Endothelial cell of umbilical vein (primary cell): ENCODE results near the gene RRAS. TPM values are rescaled to one million over a fixed set of nuclear protein-coding genes. Genes with fewer than 3 reads are reported as not detected.

Source experiments
- BruUV-seq: library from RNA; stranded (reverse); fragments of 400-500 nt; replicated peaks from 2 replicates; lab custom pipeline; 2021; lab: Mats Ljungman, UMichigan
- CTCF ChIA-PET: fragments of 300-600, 350-600 bp; sonication (Branson Sonifier 250); formaldehyde crosslinking; loops from one replicate; lab custom pipeline; 2021; ENCODE audit warnings: antibody characterized with exemption, inconsistent platforms; lab: Charles Lee
- POLR2A ChIA-PET: fragments of 300-600, 350-600 bp; sonication (Branson Sonifier 250); formaldehyde crosslinking; loops from one replicate; lab custom pipeline; 2021; ENCODE audit warnings: antibody characterized with exemption, inconsistent platforms; lab: Charles Lee
- DNase-seq: peaks from one replicate; pipeline ENCODE4 v3.0.0-alpha.2; 2011; ENCODE audit warnings: low read depth, low spot score
- FAIRE-seq: peaks from 2 replicates; lab custom pipeline; 2011; peaks lifted over from hg19 to GRCh38; lab: Jason Lieb, UNC
- H2AFZ ChIP-seq: 2 replicates; pipeline ENCODE4 v1.6.0; 2012; ENCODE audit warnings: low read depth, low read length, control low read depth, inconsistent platforms
- H3K27ac ChIP-seq: 2 replicates; pipeline ENCODE4 v1.5.1; 2011; ENCODE audit warnings: low read depth, mild to moderate bottlenecking, control low read depth, low read length, moderate library complexity; ENCODE audit not compliant: insufficient read depth
- H3K27me3 ChIP-seq, 2 experiments: 2 replicates each; pipeline versions ENCODE4 v1.6.0 to v1.6.1; 2011; ENCODE audit warnings: low read length in 2 of 2, mixed read lengths in 1 of 2; ENCODE audit not compliant: control insufficient read depth in 2 of 2, insufficient read depth in 2 of 2
- H3K36me3 ChIP-seq, 2 experiments: 2 replicates in 1 of 2; 3 replicates in 1 of 2; pipeline ENCODE4 v1.5.1; 2011; ENCODE audit warnings: low read length in 2 of 2, mild to moderate bottlenecking in 1 of 2, moderate library complexity in 1 of 2; ENCODE audit not compliant: control insufficient read depth in 2 of 2, insufficient read depth in 2 of 2; ENCODE audit errors: extremely low read depth in 1 of 2
- H3K4me1 ChIP-seq: 3 replicates; pipeline ENCODE4 v1.5.1; 2011; ENCODE audit warnings: mild to moderate bottlenecking, low read length; ENCODE audit not compliant: control insufficient read depth, insufficient read depth; ENCODE audit errors: extremely low read depth
- H3K4me2 ChIP-seq: 2 replicates; pipeline ENCODE4 v1.6.1; 2011; ENCODE audit warnings: low read length, control low read depth, mixed read lengths; ENCODE audit not compliant: insufficient read depth
- H3K4me3 ChIP-seq, 3 experiments: fragments of 200-600 bp in 1 of 3; sonication (generic), shearing (Covaris generic) in 1 of 3; replicated peaks in 1 of 3; 2 replicates each; pipeline ENCODE4 v1.5.1; 2011 to 2016; ENCODE audit warnings: control low read depth in 3 of 3, low read length in 3 of 3, mild to moderate bottlenecking in 2 of 3, inconsistent platforms in 1 of 3, low read depth in 1 of 3, moderate library complexity in 1 of 3; ENCODE audit not compliant: insufficient read depth in 1 of 3
- H3K79me2 ChIP-seq: 2 replicates; pipeline ENCODE4 v1.6.0; 2012; ENCODE audit warnings: low read length, inconsistent platforms; ENCODE audit not compliant: control insufficient read depth, insufficient read depth
- H3K9ac ChIP-seq: replicated peaks from 2 replicates; pipeline ENCODE3; 2011; ENCODE audit warnings: low read length, control low read depth; ENCODE audit not compliant: insufficient read depth; ENCODE audit errors: extremely low read depth
- H3K9me1 ChIP-seq: replicated peaks from 3 replicates; pipeline ENCODE4 v1.6.0; 2011; ENCODE audit warnings: mild to moderate bottlenecking, low read length; ENCODE audit not compliant: control insufficient read depth, insufficient read depth; ENCODE audit errors: extremely low read depth
- H3K9me3 ChIP-seq: replicated peaks from 2 replicates; pipeline ENCODE4 v1.5.1; 2012; ENCODE audit warnings: low read length, inconsistent platforms; ENCODE audit not compliant: control insufficient read depth, insufficient read depth
- H4K20me1 ChIP-seq: replicated peaks from 2 replicates; pipeline ENCODE3; 2011; ENCODE audit warnings: mild to moderate bottlenecking, low read length; ENCODE audit not compliant: control insufficient read depth, insufficient read depth; ENCODE audit errors: extremely low read depth
- EZH2 ChIP-seq: IDR thresholded peaks from 2 replicates; pipeline ENCODE4 v1.6.1; 2012; ENCODE audit warnings: borderline replicate concordance, low read depth, mild to moderate bottlenecking, moderate library complexity, low read length, inconsistent platforms; ENCODE audit not compliant: severe bottlenecking
- GATA2 ChIP-seq: IDR thresholded peaks from 2 replicates; pipeline ENCODE4 v1.7.0; 2011; ENCODE audit warnings: low read depth, mild to moderate bottlenecking, moderate library complexity, mixed read lengths, low read length; ENCODE audit not compliant: insufficient read length, insufficient read depth
- JUN ChIP-seq: IDR thresholded peaks from 2 replicates; pipeline ENCODE4 v1.6.1; 2011; ENCODE audit warnings: borderline replicate concordance, low read depth; ENCODE audit not compliant: insufficient read length, insufficient read depth
- MYC ChIP-seq: IDR thresholded peaks from one replicate; pipeline ENCODE4 v1.6.1; 2011; ENCODE audit warnings: mild to moderate bottlenecking, low read depth, low read length
- POLR2A ChIP-seq: IDR thresholded peaks from 2 replicates; pipeline ENCODE4 v1.6.1; 2012; ENCODE audit warnings: low read depth, mild to moderate bottlenecking, control low read depth, low read length
- POLR2AphosphoS5 ChIP-seq: IDR thresholded peaks from 2 replicates; pipeline ENCODE4 v1.6.1; 2012; ENCODE audit warnings: low read depth, mild to moderate bottlenecking, control low read depth, low read length, moderate library complexity; ENCODE audit not compliant: insufficient read depth
- dilution Hi-C: fragments of 300-500 bp; cut with MboI; formaldehyde crosslinking; loops from one replicate; pipeline ENCODE4 v1.15.0; 2019; ENCODE audit warnings: low sequenced_read_pairs; ENCODE audit not compliant: extremely low pct_ligation_motif_present
- intact Hi-C: fragments of 100-400 bp; cut with micrococcal nuclease; formaldehyde crosslinking; loops from one replicate; pipeline ENCODE4 v1.10.0; 2022
- polyA plus RNA-seq, 4 experiments: library from polyadenylated mRNA; depleted of rRNA in 3 of 4; stranded (reverse) in 3 of 4; unstranded in 1 of 4; fragments of >200 nt; gene quantifications; 2 replicates each; pipeline versions ENCODE4 v1.2.1 to v1.2.3, GENCODE V29; 2011 to 2012; ENCODE audit warnings: missing spikeins in 1 of 4
- total RNA-seq: library from RNA; stranded (reverse); gene quantifications from 2 replicates; pipeline ENCODE4 v1.2.3, GENCODE V29; 2021
- TF ChIP-seq, protein P1 (sequence below): IDR thresholded peaks from 2 replicates; pipeline ENCODE4 v1.6.1; 2011; ENCODE audit not compliant: insufficient read depth, insufficient read length

The RRAS gene
- total and polyA plus RNA-seq, 2 donors (not counting 3 experiments of a cell fraction or from before 2014, with no cell fraction given) = 89.5 to 250 TPM

DNA sequence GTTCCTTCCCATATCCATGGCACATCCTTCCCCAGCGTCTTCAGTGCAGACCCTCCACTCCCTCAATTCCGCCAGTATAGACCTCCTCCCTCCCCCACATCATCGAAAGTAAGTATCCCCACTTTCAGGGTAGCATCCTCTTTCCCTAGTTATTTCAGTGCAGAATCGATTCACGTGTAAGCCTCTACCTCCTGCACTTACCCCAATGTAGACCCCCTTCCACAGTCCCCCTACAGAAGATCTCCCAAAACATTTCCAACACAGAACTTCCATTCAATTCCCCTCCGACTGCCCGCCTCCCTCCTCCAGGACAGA is 25.1 kb upstream of the RRAS start:
- no peak for FAIRE-seq
- H3K36me3 ChIP-seq = peaks cover 0 to 27% of the 10 kb centered on the region in 2 experiments
- POLR2A ChIA-PET = interaction anchor here (1.4 to 2.1 kb wide), 2 partner anchors 11 to 25 kb away, joined by 6 to 14 read pairs; partner anchors contain the start of gene RRAS

DNA sequence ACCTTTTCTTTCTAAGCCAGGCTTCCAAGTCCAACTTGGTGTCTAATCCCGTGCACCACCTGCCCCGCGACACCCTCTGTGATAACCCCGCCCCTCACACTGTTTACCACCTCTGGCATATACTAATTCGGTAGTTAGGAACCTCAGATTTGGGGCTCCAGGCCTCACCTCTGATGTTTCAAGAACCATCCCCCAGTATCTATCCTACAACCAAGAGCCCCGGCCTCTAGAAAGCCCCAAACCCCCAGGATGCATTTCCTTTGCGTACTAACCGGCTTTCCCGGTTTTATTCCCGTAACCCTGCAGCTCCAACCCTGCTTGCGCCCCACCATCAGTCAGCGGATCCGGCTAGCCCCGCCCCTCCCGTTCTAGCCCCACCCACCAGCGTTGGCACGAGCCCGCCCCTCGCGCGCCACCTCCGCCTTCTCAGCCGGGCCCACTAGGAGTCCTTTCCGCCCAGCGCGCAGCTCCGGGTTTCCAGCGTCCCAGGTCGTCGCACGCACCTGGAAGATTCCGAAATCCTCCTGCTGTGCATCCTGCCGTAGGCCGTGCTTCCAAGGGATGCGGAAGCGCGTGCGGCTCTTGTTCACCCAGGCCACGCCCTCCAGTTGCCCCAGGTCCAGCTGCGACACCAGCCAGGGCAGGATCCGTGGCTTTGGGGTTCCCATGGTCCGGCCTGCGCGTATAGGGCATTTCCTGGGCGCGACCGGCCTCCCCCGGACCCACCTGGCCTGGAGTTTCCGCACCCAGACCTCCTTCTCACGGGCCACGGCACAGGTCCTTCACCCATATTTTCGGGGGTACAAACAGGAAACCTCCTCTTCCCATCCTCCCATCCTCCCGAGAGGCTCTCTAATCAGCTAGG is 24.5 kb upstream of the RRAS start:
- no peaks in the 10 kb centered on the region for H4K20me1 ChIP-seq
- H3K9me1 ChIP-seq = no peaks in the 10 kb centered on the region
- POLR2A ChIA-PET = interaction anchor here (1.4 to 2.1 kb wide), 2 partner anchors 11 to 24 kb away, joined by 6 to 14 read pairs; partner anchors contain the start of gene RRAS
- peak overlapping the region; percentile 27 for H2AFZ ChIP-seq
- dilution Hi-C loops = no loop called here
- H3K27ac ChIP-seq = peak overlapping the region; percentile 27
- H3K4me1 ChIP-seq = peaks cover 8% of the 10 kb centered on the region
- H3K4me3 ChIP-seq = peak overlapping the region; percentile 42 to 88 (median 67)
- H3K9ac ChIP-seq = peak overlapping the region; percentile 48
- BruUV-seq = no TSS peak
- FAIRE-seq = peak; percentile 96
- H3K4me2 ChIP-seq = peak overlapping the region; percentile 82
- no peaks in the 10 kb centered on the region for H3K27me3 ChIP-seq
- H3K79me2 ChIP-seq = peaks cover 17% of the 10 kb centered on the region
- intact Hi-C loops = loop anchor here (1.0 kb wide), 3 partner anchors 12 to 74 kb away; partner anchors contain the start of gene RRAS
- H3K36me3 ChIP-seq = peaks cover under 1 to 32% of the 10 kb centered on the region in 2 experiments
- peak; percentile 89 for DNase-seq
- no peak for TF ChIP-seq JUN
- TF ChIP-seq POLR2AphosphoS5 = peak; percentile 65
- TF ChIP-seq POLR2A = peak; percentile 26
- no peaks in the 10 kb centered on the region for H3K9me3 ChIP-seq
- CTCF ChIA-PET = interaction anchor here (0.8 to 2.2 kb wide), 9 partner anchors 9 to 162 kb away, joined by 3 to 15 read pairs (median 3); partner anchors contain the start of genes PRMT1 and SCAF1

More for the DNA sequence above, 25.1 kb upstream of the RRAS start:
- no peaks in the 10 kb centered on the region for H4K20me1 ChIP-seq
- no peak for TF ChIP-seq JUN
- no peak for TF ChIP-seq POLR2A
- TF ChIP-seq EZH2 = no peak
- no peak for TF ChIP-seq GATA2
- no peak for TF ChIP-seq MYC
- TF ChIP-seq, protein P1, sequence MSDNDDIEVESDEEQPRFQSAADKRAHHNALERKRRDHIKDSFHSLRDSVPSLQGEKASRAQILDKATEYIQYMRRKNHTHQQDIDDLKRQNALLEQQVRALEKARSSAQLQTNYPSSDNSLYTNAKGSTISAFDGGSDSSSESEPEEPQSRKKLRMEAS = no peak
- no peak for TF ChIP-seq POLR2AphosphoS5
- dilution Hi-C loops = no loop called here
- no peak for DNase-seq
- peaks cover 17% of the 10 kb centered on the region for H3K79me2 ChIP-seq
- no TSS peak for BruUV-seq
- H3K4me1 ChIP-seq = peaks cover 8% of the 10 kb centered on the region
- H3K27ac ChIP-seq = no peak overlapping the region
- no peaks in the 10 kb centered on the region for H3K9me3 ChIP-seq
- peak overlapping the region; percentile 42 to 88 (median 67) for H3K4me3 ChIP-seq
- H3K4me2 ChIP-seq = peak overlapping the region; percentile 70
- no peaks in the 10 kb centered on the region for H3K9me1 ChIP-seq
- H3K9ac ChIP-seq = peak overlapping the region; percentile 41
- H3K27me3 ChIP-seq = no peaks in the 10 kb centered on the region
- intact Hi-C loops = loop anchor here (1.0 kb wide), 3 partner anchors 11 to 75 kb away; partner anchors contain the start of gene RRAS
- CTCF ChIA-PET = interaction anchor here (1.0 to 2.2 kb wide), 5 partner anchors 11 to 162 kb away, joined by 3 to 15 read pairs (median 6); partner anchors contain the start of genes PRMT1 and SCAF1
- peak overlapping the region; percentile 5 for H2AFZ ChIP-seq
